Mesenteric fat pad (tissue), 1 donor: ENCODE results near the gene ARSA. TPM values are rescaled to one million over a fixed set of nuclear protein-coding genes. Genes with fewer than 3 reads are reported as not detected.

Source experiments
- DNase-seq: peaks from one replicate; pipeline ENCODE4 v3.0.0-alpha.2; 2020; ENCODE audit warnings: low spot score
- total RNA-seq: library from RNA; stranded (reverse); fragmentation: NEBNext Ultra II Directional; extraction: Animal tissue kit (Norgen Biotek cat#: 25700); gene quantifications from one replicate; pipeline ENCODE4 v1.2.1, GENCODE V29; 2021
- donor health status: DM: yes; HTN: yes; CAD: no.

Gene ARSA
- total RNA-seq, 1 donor from 2014 or later: 50.4 TPM

GRCh38 chr22:50581031-50581949 is 46.7 kb downstream of the ARSA start:
- DNase-seq: no peak

- DNase-seq: no peak
Observed at GRCh38 chr22:50579752-50580151, 48.2 kb downstream of the ARSA start.

- no peak for DNase-seq
Observed at GRCh38 chr22:50578776-50579310, 49.1 kb downstream of the ARSA start.

GRCh38 chr22:50577987-50578775 is 49.8 kb downstream of the ARSA start, which contains the start of gene CPT1B:
TSS of gene CPT1B (minus strand) at chr22:50578427. CDS start at chr22:50577915, 512 bp downstream.
- DNase-seq: no peak

- no peak for DNase-seq
Observed at GRCh38 chr22:50577697-50577986, 50.3 kb downstream of the ARSA start.

- DNase-seq: no peak
Observed at GRCh38 chr22:50576806-50577696, 50.9 kb downstream of the ARSA start.

- no peak for DNase-seq
Observed at GRCh38 chr22:50576070-50576469, 51.9 kb downstream of the ARSA start.

GRCh38 chr22:50575426-50575941 is 52.5 kb downstream of the ARSA start:
- no peak for DNase-seq

Other genes starting within 250 kb of the ARSA start
- 74.3 TPM for gene SBF1, start 153.1 kb downstream of the ARSA start, total RNA-seq
- gene ADM2, start 146.6 kb downstream of the ARSA start, total RNA-seq: 0.42 TPM
- not detected for gene MIOX, start 141.3 kb downstream of the ARSA start, total RNA-seq
- gene LMF2, start 120.5 kb downstream of the ARSA start, total RNA-seq: 57.1 TPM
- 25.0 TPM for gene NCAPH2, start 119.9 kb downstream of the ARSA start, total RNA-seq
- 9.6 TPM for gene SCO2, start 102.6 kb downstream of the ARSA start, total RNA-seq
- 165 TPM for gene TYMP, start 98.1 kb downstream of the ARSA start, total RNA-seq
- gene KLHDC7B, start 82.3 kb downstream of the ARSA start, total RNA-seq: 0.10 TPM
- not detected for gene SYCE3, start 65.2 kb downstream of the ARSA start, total RNA-seq
- 10.4 TPM for gene CPT1B, start 49.7 kb downstream of the ARSA start, total RNA-seq
- gene CHKB, start 45.3 kb downstream of the ARSA start, total RNA-seq: 47.6 TPM
- 0.58 TPM for gene MAPK8IP2, start 27.4 kb downstream of the ARSA start, total RNA-seq
- gene SHANK3, start 44.7 kb upstream of the ARSA start, total RNA-seq: 95.7 TPM
- gene ACR, start 110.1 kb upstream of the ARSA start, total RNA-seq: 4.5 TPM
- 21.9 TPM for gene RABL2B, start 155.5 kb upstream of the ARSA start, total RNA-seq